Fibroblast of the conjunctiva (primary cell): ENCODE results near the gene RNU11.
"Not testable (repeated sequence)": the region's sequence is repeated elsewhere in the genome, so short reads cannot be mapped to it uniquely, and the experiment has no call there.

Experiments used
- DNase-seq: peaks from one replicate; pipeline ENCODE4 v3.0.0-alpha.2; 2010; ENCODE audit warnings: low read depth

Gene RNU11

DNA sequence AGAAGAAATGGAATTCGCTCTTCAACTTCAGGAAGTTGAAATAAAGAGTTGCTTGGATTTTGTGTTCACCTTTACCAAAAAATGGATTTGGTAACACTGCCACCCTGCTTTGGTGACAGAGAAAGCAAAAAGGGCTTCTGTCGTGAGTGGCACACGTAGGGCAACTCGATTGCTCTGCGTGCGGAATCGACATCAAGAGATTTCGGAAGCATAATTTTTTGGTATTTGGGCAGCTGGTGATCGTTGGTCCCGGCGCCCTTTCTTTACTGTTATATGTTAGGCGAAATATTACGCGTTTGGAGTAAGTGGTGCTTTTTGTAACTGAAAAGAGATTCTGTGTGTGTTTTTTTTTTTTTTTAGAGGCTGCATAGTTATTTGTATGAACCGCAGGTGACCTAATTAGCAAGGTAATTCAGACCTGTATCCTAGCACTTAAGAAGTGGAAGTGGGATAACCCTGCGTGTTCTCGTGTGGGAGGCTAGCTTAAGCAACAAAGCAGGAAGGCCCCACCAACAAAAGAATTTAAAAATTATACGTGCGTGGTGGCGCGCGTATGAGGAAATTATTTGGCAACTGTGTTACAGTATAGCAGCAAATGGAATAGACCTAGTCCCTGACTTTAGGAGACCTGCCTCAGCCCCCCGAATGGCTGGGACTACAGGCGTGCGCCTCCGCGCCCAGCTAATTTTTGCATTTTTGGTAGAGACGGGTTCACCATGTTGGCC, at the start of gene RNU11:
Gene RNU11 (plus strand): TSS at position 127 of the 725 bp plus-strand sequence.
- DNase-seq, result peak; percentile 97

DNA sequence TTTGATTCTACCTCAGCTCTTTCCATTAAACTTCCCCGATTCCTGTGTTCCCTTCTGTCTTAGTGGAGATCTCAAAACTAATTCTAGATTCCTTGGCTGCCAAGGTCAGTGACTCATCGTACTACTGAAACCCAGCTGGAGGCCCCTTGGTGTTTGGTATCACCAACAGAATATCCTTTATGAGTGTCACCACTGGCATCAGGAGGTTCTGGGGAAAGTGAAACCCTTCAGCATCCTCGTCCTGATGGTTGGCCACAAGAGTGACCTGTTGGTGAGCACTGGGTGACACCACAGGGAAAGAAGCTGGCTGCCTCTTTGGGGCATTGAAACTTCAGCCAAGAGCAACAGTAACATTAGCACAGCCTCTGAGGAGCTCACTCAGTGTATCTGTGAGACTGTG, 46.7 kb upstream of the RNU11 start:
- DNase-seq, result peak; percentile 75

DNA sequence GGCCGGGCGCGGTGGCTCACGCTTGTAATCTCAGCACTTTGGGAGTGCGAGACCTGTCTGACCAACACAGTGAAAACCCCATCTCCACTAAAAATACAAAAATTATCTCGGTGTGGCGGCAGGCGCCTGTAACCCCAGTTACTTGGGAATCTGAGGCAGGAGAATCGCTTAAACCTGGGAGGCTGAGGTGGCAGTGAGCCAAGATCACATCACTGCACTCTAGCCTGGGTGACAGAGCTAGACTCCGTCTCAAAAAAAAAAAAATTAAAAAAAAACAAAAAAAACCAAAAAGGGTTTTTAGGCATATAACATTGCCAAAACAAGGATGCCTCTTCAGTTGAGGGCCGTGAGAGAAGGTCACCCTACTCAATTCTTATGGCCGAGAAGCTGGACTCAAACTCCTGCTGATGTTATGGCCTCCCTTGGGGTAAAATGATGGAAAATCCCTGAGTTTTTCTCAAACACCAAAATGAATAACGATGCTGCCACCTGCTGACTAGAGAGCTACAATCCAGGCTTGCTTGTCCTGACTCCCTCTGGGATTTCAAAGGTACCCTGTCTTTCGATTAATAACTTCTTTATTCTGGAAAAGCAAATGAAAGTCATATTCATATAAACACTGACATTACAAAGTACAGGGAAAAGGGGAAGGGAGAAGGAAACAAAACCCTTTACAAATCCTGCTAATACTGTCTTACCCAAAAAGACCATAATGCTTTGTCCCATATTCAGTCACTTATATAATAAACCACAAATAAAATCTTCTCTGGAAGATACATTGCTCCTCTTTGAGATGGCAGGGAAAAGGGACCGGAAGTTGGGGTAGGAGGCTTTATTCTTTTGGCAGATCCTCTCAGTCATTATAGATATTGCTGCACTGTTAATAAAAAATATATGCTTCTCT, 45.6 kb upstream of the RNU11 start:
- DNase-seq, result peak; percentile 74

DNA sequence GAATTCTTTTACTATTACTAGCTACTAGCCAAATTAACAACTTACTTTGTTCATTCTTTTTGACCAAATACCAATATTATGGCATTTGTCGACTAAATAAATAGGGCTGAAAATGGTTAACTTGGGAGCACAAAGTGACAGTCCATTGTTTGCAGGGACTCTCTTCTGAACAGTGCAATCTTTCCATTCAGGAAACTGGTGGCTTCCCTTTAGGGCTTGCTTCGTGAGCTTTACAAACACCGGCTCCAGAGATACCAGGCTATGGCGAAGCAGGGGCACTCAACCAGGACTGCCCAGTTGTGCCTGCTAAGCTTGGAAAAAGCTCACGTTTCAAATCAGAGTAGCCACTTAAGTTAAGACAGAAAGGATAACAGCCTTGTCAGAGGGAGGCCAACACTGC, 44.0 kb upstream of the RNU11 start:
- DNase-seq, result no peak

DNA sequence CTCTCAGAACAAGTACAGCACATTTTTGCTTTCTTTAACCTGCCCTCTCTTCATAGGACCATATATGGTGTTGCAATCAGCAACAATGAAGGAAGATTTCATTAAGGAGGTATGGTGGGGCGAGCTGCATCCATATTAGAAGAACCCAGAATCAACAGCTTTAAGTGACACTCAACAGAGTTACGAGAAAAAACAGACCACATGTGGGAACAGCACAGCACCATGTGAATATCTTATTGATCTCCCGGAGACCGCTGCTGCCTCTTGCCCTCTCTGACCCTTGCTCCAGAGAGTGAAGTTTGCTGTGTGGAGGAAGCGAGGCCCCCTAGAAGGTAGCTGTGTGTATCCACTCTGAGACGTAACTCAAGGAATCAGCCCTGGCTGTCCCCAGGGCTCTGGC, 43.4 kb upstream of the RNU11 start:
- DNase-seq, result no peak

DNA sequence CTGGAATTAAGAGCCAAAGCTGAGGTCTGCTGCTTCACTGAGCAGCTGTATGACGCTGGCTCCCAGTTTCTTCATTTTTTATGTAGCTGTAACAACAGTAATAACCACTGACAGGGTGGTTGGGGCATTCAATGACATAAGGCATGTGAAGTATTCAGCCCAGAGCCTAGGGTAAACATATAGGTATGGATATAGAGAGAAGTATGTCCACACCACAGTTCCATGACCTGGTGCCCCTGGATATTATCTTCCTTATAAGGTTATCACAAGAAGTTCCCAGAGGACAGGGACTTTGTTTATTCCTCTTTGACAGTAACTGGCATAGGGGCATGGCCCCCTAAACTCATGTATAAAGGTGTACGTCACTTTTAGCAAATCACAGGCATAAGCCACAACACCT, 41.6 kb upstream of the RNU11 start:
- no peak for DNase-seq

DNA sequence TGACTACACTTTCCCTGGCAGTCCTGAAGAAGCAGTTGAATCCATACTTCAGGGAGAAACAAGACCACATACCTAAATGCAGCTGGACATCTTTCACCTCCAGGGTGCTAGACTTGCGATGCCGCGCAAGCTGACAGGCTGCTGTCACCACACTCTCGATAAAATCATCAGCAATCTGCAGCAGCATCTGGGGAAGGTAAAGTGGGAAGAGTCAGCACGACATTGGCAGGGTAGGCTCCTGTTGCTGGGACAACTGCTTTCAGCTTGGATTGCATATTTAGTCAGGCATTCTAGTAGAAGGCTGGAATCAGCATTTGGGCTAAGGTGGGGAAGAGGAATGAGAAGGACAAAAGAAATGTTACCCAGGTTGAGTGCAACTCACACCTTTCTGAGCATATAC, 35.2 kb upstream of the RNU11 start:
- no peak for DNase-seq

DNA sequence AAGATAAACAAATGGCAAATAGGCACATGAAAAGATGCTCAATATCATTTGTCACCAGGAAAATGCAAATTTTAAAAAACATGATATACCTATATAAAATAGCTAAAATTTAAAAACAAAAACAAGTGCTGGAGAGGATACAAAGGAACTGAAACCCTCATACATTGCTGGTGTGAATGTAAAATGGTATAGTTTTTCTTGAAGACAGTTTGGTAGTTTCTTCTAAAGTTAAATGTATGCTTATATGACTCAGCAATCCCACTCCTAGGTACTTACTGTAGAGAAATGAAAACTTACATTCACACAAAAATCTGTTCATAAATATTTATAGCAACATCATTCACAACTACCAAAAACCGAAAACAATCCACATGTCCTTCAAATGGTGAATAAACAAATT, 16.7 kb upstream of the RNU11 start:
- DNase-seq, result no peak

DNA sequence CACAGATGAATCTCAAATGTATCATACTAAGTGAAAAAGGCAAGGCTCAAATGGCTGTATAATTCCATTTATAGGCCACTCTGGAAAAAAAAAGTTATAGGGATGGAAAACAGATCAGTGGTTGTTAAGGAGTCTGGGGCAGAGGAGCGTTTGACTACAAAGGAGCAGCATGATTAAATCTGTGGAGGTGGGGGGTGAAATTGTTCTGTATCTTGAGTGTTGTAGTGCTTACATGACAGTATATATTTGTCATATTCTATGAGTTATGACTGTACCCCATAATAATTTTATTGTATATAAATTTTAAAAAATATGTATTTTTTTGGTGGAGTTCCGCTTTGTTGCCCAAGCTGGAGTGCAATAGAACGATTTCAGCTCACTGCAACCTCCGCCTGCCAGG, 15.8 kb upstream of the RNU11 start:
- DNase-seq, result no peak

DNA sequence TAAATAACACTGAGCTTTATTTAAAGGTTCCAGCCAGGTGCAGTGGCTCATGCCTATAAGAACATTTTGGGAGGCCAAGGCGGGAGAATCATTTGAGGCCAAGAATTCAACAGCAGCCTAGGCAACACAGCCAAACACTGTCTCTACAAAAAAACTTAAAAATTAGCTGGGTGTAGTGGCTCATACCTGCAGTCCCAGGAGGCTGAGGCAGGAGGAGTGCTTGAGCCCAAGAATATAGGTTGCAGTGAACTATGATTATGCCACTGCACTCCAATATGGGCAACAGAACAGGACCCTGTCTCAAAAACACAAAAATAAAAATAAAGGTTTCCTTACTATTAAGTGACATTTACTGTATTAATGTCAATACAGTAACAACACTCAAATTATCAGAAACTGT, 7.6 kb upstream of the RNU11 start:
- no peak for DNase-seq

DNA sequence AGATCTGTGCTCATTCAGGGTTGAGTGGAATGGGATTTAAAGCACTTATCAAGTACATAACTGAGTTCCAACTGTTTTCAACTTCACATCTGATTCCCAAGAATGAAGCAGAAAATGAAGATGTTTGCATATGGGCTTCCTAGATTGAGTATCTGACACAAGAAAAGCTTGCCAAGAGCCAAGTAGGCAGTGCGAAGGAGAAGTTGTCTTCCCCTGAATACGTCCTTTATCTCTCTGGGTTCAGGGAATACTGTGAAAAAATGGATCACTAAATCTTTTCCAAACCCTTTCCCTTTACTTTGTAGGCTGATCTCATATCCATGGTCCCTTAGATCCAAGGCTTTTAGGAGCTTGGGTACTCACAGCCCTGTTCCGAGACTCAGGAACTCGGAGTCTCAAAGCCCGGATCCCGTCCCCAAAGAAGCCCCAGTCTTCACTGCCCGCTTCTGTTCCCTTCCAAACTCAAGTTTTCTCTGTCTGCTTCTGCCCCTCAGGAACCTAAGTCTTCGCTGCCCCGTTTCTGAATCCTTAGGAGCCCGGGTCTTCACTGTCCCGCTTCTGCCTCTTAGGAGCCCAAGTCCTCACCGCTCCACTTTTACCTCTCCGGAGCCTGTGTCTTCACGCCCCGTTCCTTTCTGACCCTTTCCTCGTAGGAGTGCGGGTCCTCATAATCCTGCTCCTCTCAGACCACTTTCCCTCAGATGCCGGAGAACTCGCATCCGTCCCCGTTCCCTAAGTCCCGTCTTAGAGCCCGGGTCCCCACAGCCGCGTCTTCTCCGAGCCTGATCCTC, 6.1 kb upstream of the RNU11 start:
- peak; percentile 8 for DNase-seq

DNA sequence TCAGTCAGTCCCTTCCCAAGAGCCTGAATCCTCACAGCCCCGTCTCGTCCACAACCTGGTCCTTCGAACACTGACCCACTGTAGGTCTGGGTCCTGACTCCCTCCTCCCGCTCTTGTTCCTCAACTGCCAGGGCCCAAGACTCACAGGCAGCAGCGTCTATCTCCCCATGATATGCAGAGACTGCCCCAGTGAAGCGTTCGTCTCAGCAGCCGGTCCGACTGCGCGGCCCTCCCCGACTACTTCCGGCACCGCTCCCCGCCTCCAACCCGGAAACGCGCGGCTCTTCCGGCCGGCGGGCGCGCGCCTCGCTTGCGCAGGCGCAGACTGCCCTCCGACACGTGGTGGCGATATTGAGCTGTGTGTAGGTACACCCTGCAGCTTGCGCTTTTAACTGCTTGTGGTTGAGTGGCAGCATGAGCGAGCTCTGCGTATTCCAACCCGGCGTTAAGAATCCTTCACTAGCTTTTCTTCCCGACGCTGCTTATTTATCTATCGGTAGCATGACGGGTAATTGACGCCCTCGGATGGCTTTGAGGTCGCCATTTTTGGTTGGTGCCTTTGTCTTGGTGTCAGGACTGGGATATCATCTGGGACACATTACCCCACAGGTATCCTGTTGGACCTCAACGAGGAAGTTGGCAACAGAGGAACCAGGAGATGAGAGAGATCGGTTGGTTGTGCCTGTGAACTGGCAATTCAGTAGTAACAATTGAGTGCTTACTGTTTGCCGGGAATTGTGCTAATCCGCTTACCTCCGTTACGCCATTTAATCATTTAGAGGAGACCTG, 5.4 kb upstream of the RNU11 start, which contains the start of gene TAF12:
Gene TAF12 (minus strand): TSS at position 221 of the 789 bp plus-strand sequence. CDS start 20,986 bp downstream, outside the sequence.
- peak; percentile 91 for DNase-seq

DNA sequence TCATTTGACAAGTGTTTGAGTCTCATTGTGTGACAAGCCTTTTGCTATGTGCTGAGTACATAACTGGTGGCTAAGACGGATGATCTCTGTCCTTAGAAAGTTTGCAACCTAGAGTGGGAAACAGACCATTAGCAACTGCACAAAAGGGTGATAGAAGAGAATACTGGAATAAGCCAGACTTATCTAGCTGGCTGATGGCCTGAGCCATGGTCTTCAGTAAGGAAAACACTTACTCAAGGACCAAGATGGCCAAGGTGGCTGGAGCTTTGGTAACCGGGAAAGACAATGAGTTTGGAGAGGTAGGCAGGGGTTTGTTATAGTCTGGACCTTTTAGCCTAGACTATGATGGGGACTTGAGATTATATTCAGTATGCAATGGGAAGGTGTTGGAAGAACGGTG, 3.9 kb upstream of the RNU11 start:
- no peak for DNase-seq

DNA sequence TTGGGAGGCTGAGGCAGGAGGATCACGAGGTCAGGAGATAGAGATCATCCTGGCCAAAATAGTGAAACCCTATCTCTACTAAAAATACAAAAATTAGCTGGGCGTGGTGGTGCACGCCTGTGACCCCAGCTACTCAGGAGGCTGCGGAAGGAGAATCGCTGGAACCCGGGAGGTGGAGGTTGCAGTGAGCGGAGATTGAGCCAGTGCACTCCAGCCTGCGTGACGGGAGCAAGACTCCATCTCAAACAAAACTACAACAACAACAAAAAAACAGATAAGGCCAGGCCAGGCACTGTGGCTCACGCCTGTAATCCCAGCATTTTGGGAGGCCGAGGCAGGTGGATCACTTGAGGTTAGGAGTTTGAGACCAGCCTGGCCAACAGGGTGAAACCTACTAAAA, 3.0 kb upstream of the RNU11 start:
- not testable (repeated sequence) for DNase-seq

DNA sequence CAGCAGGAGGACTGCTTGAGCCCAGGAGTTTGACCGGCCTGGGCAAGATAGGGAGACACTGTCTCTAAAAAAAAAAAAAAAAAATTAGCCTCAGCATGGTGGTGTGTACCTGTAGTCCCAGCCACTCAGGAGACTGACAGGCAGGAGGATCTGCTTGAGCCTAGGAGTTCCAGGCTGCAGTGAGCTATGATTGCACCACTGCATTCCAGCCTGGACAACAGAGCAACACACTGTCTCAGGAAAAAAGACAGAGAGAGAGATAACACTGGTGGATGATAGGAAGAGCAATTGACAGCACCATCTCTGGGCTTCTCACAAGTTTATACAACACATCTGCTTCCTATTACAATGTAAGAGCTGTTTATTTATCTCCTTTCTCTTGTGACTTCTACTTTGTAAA, 2.4 kb upstream of the RNU11 start:
- DNase-seq, result no peak

DNA sequence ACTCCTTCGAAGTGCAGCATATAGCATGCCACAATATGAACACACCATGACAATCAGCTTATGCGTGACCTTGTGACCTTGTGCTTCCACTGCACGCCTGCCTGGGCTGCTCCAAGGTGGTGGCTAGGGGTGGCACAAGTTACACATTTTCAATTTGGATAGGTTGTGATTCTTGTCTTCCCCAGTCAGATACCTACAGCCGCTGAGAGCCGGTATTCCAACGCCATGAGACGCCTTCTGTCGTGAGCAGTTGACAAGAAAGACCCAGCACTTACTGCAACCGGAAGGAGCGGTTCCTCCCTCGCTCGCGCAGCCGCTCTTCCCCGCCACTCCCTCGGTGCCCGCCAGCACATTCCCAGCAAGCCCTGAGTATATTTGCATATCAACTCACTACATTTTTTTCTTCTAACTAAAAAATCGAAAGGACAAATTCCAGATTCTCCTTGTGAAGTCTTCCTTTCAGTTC, 359 bp upstream of the RNU11 start:
- DNase-seq, result peak; percentile 90

DNA sequence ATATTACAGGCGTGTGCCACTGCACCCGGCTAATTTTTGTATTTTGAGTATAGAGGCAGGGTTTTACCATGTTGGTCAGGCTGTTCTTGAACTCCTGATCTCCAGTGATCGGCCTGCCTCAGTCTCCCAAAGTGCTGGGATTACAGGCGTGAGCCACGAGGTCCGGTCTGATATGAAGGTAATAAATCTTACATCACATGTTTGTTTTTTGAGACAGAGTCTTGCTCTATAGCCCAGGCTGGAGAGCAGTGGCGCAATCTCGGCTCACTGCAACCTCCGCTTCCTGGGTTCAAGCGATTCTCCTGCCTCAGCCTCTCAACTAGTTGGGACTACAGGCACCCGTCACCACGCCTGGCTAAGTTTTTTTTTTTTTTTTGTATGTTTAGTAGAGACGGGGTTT, 4.7 kb downstream of the RNU11 start:
- DNase-seq, result not testable (repeated sequence)

DNA sequence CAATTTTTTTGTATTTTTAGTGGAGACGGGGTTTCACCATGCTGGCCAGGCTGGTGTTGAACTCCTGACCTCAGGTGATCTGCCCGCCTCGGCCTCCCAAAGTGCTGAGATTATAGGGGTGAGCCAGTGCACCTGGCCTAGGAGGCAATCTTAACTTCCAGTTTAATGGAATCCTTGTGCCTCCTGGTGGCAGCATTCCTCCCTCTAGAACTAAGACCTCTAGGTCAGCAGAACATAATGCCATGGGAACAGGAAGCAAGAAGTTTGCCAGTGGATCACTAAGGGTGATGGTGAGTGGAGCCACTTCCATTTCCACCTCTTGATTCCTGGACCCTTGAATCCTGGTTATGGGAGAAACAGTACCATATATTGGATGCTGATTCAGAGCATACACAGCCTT, 5.5 kb downstream of the RNU11 start:
- not testable (repeated sequence) for DNase-seq

DNA sequence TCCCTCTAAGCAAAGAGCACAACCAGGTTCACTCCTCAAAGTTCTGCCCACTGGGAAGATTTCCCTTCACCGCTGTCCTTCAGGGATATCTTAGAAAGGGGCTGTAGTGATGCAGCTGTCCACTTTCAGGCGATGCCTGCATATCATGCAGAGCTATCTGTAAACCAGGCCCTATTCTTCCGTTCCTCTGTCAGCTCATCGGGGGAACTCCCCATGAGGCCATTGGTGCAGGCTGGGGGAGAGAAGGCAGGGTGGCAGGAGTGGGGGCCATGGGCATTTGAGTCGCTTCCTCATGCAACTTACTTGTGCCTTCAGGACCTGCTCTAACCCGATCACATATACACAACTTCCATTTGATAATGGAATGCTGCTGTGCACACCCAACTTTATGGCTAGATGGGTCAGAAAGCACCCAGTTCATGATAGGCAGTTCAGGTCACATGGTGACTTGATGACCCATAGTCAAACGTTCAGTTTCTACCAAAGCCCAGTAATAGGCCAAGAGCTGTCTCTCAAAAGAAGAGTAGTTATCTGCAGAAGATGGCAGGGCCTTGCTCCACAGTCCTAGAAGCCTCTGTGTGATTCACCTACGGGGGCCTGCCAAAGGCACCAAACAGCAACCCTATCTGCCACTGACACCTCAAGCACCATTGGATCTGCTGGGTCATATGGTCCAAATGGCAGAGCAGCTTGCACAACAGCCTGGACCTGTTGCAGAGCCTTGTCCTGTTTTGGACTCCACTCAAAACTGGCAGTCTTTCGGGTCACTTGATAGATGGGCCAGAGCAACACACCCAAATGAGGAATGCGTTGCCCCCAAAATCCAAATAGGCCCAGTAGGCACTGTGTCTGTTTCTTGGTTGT, 7.3 kb downstream of the RNU11 start:
- not testable (repeated sequence) for DNase-seq

DNA sequence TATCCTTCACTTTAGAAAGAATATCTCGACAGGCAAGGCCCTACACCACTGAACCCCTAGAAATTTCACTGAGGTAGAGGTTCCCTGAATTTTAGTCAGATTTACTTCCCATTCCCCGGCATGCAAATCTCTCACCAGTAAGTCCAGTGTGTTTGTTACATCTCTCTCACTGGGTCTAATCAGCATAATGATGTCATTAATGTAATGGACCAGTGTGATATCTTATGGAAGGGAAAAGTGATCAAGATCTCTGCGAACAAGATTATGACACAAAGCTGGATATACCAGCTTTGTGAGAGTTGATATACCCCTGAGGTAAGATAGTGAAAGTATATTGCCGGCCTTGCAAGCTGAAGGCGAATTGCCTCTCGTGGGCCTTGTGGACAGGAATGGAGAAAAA, 7.9 kb downstream of the RNU11 start:
- no peak for DNase-seq
